KG1 (cell line): Measurements from ENCODE around the gene LYZL2.
A peak's percentile ranks its signal among the peaks of the same experiment; 100 is the strongest.
"Not testable (repeated sequence)": the region's sequence is repeated elsewhere in the genome, so short reads cannot be mapped to it uniquely, and the experiment has no call there.

ENCODE experiments used
- DNase-seq: peaks from one replicate; lab custom pipeline; 2025; lab: John Stamatoyannopoulos, UW

The LYZL2 gene

DNA sequence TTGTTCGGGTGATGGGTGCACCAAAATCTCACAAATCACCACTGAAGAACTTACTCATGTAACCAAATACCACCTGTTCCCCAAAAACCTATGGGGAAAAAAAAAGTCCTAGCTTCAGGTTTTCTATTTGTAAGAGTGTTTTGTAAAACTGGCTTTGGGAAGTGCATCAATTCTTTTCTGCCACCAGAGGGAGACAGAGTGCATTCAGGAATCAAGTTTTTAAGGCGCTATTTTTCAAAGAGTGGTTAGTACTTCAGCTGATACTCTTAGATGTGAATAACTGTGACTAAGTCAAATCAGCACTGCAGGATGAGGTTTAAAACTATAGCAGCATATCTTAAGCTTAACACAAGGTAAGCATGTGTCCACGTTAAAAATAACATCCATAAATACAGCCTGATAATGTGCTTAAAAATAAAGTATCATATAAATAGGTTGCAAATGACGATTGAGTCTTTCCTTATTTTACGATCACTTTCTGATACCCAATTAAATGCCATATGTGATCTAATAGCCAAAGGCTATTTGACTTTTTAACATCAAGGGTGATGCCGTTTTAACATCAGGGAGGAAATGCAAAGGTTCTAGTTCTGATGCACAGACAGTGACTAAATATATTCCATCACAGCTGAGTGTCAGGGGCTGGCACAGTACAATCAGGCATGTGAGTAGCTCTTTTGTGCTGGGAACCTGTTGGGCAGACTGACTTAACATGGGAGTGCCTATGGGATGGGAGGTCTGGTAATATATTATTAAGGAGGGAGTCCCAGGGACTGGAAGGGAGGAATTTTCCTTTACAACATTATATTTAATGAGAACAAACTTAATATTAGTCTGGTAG lies 10.6 kb upstream of the LYZL2 start:
- DNase-seq, result peak; percentile 11

DNA sequence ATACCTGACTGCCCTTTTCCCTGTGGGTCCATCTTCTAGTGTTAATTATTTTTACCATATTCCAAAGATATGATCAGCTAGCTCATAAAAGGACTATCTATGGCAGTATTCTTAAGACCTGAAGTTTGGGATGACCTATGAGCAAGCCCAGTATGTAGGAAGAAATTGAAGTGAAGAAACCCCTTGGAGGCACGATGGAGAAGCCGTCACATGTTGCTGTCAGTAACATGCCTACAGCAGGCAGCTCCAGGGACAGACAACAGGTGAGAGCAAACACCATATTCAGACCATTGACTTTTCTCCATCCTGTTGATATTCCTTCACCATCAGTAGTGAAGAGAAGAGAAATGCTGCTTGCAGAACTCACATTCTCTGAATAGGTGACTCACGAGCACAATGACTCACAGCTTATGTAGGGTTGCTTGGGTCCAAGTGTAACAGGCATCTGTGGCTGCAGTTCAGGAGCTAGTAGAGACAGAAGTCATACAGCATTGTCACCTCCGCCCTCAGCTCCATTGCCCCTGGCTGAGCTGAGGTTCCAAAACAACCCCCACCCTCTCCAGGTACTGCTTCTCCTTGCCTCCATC lies 8.4 kb upstream of the LYZL2 start:
- no peak for DNase-seq

DNA sequence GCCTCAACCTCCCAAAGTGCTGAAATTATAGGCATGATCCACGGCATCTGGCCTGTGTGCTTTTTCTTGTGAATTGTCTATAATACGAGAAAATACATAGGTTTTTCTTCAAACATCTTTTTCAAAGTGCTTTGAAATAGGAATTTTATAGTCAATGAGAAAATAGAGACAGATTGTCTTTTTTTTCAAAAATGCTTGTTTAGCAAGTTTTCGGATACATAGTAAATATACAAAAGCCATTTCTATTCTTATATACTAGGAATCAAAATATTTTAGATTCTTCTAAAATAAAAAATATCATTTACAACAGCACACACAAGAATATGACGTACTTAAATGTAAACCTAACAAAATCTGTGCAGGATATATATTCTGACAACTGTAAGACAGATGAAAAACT lies 1.6 kb upstream of the LYZL2 start:
- DNase-seq, result no peak

DNA sequence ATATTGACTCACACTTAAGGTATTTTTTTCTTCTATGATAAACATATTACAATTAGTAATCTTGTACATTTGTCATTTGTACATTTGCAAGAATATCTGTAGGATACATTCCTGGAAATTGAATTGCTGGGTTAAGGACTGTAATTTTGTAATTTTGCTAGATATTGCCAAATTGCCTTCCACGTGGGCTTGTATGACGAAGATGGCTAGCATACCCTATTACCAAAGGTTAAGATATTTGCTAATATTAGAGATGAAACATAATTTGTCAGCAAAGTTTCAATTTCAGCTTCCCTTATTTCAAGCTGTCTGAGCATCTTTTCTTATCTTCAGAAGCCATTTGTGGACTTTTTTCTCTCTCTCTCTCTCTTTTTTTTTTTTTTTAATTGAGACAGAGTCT lies 1.0 kb upstream of the LYZL2 start:
- no peak for DNase-seq

DNA sequence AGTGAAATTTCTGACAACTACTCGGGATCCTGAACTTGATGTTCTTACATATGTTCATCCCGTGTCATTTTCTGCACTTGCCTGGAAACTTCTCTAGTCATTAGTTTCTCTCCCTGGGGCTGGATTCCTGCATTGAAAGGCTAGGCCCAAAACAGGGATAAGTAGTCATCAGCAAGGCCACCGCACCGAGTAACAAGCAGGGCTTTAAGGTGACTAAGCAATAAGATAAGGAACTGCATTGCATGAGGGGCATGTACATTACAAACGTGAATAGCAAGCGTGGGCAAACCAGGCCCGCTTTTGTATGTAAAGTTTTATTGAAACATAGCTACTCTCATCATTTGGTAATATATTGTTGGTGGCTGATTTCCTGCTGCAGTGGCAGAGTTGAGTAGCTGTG lies 977 bp downstream of the LYZL2 start:
- DNase-seq, result not testable (repeated sequence)

DNA sequence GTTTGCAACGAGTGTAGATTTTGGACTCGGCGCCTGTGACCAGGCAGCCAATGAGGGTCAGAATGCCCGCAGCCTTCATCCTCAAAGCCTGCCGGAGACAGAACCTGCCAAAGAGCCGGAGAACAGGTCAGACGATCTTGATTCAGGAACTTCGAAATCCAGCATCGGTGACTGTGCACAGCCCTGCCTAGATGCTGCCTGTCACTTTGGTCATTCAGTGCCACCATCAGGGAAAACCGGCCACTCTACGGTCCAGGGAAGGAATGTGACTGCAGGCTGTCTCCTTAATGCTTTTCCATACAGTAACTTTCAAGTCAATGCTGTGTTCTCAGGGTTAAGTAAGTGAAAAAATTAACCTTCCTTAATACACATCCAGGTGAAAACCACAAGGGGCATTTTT lies 2.7 kb downstream of the LYZL2 start:
- not testable (repeated sequence) for DNase-seq

DNA sequence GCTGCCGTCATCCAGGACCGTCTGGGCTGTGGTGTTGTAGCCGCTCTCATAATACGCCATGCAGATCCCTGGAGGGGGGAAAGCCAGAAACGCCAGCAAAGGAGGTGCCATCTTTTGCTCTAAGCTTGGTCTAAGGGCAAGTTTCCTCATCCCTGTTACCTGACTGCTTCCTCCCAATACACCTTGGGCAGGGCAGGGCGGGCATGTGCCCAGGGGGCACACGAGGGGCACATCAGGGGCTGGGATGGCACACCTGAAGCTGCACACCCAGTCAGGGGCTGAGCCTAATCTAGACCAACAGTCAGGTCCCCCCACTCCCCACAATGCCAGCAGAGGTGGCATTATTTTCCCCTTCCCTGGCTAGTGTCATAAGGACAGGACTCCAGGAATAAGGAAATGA lies 3.4 kb downstream of the LYZL2 start:
- not testable (repeated sequence) for DNase-seq

DNA sequence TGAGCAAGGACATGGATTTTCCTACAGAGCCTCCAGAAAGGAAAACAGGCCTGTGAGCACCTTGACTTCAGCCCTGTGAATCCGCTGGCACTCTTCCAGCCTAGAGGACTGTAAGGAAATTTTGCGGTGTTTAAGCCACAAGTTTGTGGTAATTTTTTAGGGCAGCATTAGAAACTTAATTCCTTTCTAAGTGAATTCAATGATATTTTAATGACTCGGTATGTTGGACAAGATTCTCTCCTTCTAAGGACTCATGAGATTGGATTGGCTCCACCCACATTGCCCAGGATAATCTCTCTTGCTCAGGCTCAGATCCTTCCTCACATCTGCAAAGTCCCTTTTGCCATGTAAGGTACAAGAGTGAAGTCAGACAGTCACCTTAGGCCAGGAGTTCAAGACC lies 4.5 kb downstream of the LYZL2 start:
- DNase-seq, result no peak

DNA sequence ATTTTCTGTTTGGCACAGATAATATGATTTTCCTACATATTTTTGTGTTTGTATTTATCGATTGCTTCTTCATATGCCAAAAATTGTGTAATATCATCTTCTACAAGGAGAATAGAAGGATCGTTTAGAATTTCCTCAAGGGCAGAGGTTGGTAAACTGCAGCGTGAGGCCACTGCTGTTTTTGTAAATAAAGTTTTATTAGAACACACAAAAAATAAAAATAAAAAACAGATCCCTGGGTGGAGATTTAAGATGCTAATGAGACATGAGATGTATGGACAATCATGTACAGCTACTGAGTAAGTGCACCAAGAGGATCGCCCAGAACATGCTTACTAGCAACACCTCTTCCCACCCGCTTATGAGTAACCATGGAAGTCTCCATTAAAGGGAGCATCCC lies 9.6 kb downstream of the LYZL2 start:
- DNase-seq, result no peak

DNA sequence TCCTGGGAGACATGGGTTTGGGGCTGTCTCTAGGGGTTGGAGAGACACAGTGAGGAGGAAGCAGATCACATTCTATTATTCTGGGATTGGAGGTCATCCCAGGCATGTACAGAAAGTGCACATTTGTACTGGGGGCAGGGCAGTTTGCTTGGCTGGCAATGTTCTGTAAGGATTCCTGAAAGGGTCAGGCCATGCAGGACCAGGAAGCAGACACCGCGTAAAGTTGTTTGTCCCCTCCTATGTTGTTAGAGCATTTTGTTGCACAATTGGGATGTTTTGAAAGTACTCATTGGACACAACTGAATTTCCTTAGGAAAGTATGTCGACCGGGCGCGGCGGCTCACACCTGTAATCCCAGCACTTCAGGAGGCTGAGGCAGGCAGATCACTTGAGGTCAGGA lies 12.5 kb downstream of the LYZL2 start:
- no peak for DNase-seq

DNA sequence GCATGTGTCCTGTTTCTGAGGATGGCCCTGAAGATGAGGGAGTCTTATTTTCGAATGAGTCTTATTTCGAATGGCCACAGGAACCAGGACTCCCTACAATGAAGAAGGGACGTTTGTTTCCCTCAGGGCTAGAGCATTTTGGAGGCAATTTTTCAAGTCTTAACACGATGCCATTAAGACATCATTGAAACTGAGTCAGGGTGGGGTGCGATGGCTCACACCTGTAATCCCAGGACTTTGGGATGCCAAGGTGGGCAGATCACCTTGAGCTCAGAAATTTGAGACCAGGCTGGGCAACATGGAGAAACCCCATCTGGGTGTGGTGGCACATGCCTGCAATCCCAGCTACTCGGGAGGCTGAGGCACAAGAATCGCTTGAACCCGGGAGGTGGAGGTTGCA lies 18.5 kb downstream of the LYZL2 start:
- DNase-seq, result not testable (repeated sequence)

DNA sequence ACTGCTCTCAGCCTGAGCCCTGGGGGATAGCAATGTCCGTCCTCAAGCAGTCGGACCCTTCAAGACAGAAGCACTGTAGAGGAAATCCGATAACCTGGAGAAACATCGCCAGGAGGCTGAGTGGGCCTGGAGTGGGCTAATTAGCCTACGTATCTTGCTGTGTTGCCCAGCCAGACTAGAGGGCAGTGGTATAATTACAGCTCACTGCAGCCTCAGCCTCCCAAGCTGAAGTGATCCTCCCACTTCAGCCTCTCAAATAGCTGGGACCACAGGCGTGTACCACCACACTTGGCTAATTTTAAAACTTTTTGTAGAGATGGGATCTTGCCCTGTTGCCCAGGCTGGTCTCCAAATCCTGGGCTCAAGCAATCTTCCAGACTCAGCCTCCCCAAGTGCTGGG lies 21.7 kb downstream of the LYZL2 start:
- no peak for DNase-seq

DNA sequence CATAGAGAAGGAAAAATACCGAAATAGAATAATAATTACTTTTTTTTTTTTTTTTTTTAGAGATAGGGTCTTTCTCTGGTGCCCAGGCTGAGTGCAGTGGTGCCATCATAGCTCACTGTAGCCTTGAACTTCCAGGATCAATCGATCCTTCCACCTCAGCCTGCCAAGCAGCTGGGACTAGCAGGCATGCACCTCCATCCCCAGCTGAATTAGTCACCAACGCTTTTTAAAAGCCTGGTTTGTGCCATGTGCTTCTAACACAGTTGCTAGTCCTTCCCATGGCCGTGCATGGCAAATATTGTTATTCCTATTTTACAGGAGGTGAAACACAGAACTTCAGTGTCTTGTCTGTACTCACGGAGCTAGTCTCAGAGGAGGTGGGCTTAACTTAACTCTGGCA lies 23.2 kb downstream of the LYZL2 start:
- DNase-seq, result no peak

DNA sequence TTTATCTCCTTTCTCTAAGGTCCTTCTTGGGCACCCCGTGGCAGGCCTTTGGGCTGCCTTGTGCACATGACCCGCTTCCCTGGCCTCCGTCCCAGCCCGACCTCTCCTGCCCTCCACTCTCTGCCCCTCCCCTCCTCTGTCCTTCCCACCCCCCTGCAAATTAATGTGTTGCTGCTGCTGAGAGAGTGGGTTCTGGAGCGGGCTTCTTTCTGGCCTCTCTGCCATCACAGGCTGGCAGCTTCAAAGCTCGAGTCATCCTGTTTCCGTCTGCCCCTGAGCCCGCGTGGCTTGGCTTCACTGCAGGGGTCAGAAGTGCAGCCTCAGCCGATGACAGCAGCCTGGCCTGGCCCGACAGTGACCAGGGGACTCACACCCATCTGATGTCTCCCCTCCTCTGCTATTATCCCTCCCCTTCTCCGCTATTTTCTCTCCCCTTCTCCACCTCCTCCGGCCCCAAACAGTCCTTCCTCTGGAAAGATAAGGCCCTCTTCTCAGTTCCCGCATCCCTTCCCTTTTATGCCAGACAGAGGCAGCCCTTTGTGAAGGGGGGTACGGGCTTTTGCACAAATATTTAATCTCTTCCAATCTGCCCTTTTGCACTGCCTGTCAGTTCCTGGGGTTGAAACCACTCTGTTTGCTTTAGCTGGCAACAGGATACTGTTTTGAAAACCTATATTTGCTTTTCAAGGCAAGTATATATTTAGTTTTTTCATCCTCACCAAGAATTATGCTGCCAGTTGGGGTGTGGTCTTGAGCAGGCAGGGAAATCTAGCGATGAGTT lies 24.0 kb downstream of the LYZL2 start:
- not testable (repeated sequence) for DNase-seq

DNA sequence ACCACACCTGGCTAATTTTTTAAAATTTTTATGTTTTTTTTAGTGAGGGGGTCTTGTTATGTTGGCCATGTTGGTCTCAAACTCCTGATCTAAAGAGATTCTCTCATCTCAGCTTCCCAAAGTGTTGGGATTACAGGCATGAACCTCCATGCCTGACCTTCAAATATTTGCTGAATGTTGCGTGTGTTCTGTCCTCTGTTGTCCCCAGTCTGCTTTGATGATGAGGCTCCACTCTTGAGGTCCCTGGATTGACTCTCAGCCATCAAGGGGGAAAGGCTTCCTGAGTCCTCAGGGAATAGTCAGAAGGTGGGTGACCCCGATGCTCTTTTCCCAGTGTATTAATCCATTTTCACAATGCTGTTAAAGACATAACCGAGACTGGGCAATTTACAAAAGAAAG lies 26.0 kb downstream of the LYZL2 start:
- DNase-seq, result no peak

DNA sequence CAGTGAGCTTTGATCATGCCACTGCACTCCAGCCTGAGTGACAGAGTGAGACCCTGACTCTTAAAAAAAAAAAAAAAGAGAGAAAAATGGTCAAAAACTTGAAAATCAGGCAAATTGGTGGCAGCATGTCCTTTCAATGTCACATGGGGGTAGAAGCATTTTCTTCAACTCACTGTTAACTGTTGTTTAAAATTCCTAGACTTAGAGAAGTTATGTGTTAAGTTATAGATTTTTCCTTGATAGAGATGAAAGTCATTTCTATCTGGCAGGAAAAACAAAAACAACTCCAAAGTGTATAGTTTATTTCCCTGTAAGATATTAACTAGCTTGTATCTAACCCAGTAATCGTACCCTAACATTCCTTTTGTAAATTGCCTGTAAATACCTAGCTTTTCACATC lies 26.8 kb downstream of the LYZL2 start:
- no peak for DNase-seq

DNA sequence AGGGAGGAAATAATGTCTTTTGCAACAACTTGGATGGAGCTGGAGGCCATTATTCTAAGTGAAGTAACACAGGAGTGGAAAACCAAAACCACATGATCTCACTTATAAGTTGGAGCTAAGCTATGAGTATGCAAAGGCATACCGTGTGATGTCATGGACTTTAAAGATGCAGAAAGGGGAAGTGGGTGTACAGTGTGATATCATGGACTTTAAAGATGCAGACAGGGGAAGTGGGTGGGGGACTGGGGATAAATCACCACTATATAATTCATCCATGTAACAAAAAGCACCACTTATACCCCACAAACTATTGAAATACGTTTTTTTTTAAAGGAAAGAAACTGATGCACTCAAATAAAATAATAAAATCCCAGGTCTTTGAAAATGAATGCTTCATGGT lies 29.5 kb downstream of the LYZL2 start:
- no peak for DNase-seq

DNA sequence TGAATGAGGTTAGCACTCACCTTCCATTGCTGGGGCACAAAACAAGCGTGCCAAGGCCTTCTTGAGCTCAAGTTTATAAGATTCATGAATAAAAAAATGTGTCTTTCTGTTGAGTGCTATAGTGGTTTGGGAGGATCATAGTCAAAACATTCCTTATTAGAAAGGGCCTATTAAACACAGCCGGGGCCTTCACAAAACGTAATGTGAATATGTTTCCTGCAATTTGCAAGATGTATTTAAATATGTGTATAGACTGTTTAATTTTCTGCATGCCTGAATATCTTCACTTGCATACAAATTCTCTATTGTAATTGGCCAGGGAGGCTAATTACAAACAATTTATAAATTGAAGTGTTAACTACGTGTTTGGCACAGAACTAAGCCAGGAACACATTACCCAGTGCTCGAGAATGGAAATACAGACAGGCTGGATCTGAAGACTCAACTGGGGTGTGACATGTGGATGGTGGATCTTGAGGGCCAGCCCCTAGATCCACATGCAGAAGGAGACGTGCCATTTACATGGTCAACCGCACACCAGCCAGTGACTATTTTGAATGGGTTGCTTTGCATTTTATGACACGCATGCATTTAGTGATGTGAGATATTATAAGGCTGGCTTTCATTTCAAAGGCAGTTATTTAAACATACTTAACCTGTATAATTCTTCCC lies 31.3 kb downstream of the LYZL2 start:
- no peak for DNase-seq

DNA sequence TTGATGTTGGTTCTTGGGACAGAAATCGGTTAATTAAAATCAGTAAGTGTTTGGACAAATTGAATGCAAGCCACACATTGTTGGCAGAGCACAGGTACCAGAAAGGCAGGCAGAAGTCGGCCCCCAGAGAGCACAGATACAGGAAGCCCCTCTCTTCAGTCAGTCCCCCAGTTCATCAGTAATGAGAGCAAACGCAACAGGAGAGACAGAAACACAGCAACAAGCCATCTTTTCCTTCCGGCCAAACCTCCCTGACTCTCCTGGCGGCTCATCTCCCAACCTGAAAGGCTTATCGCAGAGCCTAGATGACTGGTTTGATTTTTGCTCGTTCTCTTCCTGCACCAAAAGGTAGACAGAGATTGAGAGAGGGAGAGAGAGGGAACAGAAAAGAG lies 32.1 kb downstream of the LYZL2 start:
- DNase-seq, result not testable (repeated sequence)

DNA sequence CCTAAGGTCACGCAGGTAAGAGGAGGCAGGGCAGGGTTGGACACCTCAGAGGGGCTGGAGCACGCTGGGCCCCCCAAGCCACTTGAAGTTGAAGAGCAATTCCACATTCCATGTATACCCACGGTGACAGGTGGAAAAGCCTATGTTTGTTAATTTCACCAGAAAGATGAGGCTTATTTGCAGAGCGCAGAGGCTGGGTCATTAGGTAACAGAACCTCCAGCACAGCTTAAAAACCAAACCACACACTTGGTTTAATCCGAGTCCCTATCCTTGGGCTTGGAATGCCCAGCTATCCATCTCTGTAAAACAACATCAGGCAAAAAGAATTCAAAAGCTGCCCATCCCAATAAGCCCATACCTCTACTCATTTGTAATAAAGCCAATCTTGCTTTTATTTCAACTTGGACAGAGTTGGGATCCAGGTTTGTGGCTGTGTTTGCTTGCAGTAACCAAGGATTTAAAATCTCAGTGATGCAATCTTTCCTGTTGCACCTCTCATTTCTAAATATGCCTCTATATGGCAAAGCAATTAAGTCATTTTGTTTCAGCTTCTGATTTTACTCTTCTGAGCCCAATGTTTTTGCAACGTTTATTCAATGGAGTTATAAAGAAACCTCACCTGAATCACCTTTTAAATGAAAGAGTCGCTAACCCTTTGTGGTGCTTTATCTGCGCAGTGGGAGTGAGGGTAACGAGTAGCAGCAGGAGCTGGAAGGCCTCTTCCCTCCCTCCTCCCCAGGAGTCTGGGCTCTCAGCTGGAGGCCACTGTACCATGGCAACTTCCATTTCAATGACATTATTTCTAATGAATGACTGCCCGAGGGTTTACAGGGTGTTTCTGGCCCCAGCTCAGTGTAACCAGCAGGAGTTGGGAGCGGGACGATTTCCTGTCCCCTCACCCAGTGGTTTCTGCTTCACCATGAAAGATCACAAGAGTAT lies 32.8 kb downstream of the LYZL2 start:
- DNase-seq, result not testable (repeated sequence)

DNA sequence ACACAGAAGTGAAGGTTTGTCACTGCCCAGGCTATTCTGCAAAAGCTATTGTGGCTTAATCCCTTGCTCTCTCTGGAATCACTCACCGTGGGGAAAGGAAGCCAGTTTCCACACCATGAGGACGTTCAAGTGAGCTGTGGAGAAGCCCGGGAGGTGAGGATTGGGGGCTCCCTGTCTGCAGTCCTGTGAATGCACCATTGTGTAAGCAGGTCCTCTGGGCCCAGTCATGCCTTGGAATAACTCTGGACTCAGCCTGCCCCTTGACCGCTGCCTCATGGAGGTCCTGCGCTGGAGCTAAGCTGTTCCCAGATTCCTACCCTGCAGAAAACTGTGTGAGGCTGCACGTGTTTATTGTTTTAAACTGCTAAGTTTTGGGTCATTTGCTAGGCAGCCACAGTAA lies 33.5 kb downstream of the LYZL2 start:
- DNase-seq, result no peak
